ENCODE data around the gene AP1G2. TPM values are rescaled to one million over a fixed set of nuclear protein-coding genes. Genes with fewer than 3 reads are reported as not detected.

Gene AP1G2
- total RNA-seq, 1 experiment from 2014 or later: 69.7 TPM

GRCh38 chr14:23566778-23567185 is 809 bp downstream of the AP1G2 start:
- BruUV-seq (replicated peaks): no TSS peak
- peak; percentile 34 for ATAC-seq
- POLR2A ChIA-PET (ENCODE audit: unreplicated experiment): interaction anchor here (0.5 to 0.6 kb wide), 2 partner anchors 528 to 548 kb away, joined by 3 to 4 read pairs; no protein-coding TSS in a partner anchor
- Histone ChIP-seq H3K27ac (ENCODE audit: low read length) (peak overlapping the region; percentile 45), H2AFZ (ENCODE audit: low read length) (peak overlapping the region; percentile 95), H3K27me3 (ENCODE audit: low read length) (no peaks in the 10 kb centered on the region), H3K9me3 (ENCODE audit: low read length) (no peaks in the 10 kb centered on the region), H3F3A (ENCODE audit: low read length, unreplicated experiment) (no peaks in the 10 kb centered on the region), H3K79me2 (ENCODE audit: low read length) (peaks cover 9% of the 10 kb centered on the region; the same call in 1 of the 2 replicates), H3K36me3 (ENCODE audit: low read depth, low read length) (peaks cover 3% of the 10 kb centered on the region; the same call in 1 of the 2 replicates), H3K4me2 (ENCODE audit: low read length) (peak overlapping the region; percentile 94), H4K20me1 (ENCODE audit: low read length) (no peaks in the 10 kb centered on the region), H3K4me3 (ENCODE audit: low read length) (peak overlapping the region; percentile 81), H3K4me1 (ENCODE audit: insufficient read depth, low read length) (peaks cover 26% of the 10 kb centered on the region), H3K9ac (ENCODE audit: low read length) (peak overlapping the region; percentile 87), H3K9me2 (replicated peaks; ENCODE audit: low read length) (no peaks in the 10 kb centered on the region)
- intact Hi-C loops (cut with micrococcal nuclease): no loop called here
- CTCF ChIA-PET: interaction anchor here (0.5 kb wide), 1 partner anchor 16 kb away, joined by 3 read pairs; no protein-coding TSS in a partner anchor
- no peak for TF ChIP-seq EZH2 (IDR thresholded peaks at IDR 0.05; ENCODE audit: low read length, unreplicated experiment)
- TF ChIP-seq, protein P1, sequence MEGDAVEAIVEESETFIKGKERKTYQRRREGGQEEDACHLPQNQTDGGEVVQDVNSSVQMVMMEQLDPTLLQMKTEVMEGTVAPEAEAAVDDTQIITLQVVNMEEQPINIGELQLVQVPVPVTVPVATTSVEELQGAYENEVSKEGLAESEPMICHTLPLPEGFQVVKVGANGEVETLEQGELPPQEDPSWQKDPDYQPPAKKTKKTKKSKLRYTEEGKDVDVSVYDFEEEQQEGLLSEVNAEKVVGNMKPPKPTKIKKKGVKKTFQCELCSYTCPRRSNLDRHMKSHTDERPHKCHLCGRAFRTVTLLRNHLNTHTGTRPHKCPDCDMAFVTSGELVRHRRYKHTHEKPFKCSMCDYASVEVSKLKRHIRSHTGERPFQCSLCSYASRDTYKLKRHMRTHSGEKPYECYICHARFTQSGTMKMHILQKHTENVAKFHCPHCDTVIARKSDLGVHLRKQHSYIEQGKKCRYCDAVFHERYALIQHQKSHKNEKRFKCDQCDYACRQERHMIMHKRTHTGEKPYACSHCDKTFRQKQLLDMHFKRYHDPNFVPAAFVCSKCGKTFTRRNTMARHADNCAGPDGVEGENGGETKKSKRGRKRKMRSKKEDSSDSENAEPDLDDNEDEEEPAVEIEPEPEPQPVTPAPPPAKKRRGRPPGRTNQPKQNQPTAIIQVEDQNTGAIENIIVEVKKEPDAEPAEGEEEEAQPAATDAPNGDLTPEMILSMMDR (conservative IDR thresholded peaks at IDR 0.05; ENCODE audit: low read depth, low read length): peak; percentile 37; the same call in 1 of the 2 replicates
- peak; percentile 63 for DNase-seq

DNA sequence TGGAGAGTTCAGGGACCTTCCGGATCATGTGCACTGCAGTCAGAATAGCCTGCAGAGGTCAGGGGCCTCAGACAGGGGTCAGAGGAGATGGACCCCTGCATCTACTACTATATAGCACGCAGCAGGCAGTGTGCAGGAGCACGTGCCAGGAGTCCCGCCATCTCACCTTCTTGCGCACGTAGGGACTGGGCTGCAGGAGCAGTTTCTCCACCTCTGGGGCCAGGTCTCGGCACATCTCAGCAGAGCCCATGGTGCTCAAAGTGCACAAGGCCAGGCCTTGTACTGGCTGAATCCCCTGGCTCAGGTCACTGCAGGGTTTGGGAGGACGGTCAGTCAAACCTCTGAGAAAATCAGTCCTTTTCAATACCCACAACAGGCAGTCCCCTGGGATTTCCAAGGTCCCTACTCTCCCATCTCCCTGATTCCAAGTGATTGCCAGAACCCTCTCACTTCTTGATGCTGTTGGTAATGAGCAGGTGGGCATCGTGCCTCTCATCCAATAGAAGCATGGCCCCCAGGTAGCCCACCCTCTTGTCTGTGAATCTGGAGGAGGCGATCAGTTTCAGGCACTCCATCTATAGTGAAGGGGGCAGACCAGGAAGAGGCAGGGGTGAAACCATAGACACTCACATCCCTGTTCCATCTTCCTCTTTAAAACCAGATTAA is 1.3 kb downstream of the AP1G2 start:
- intact Hi-C loops (cut with micrococcal nuclease): no loop called here
- no peaks in the 10 kb centered on the region for H4K20me1 ChIP-seq (ENCODE audit: low read length)
- no TSS peak for BruUV-seq (replicated peaks)
- no peak overlapping the region for H3K27ac ChIP-seq (ENCODE audit: low read length)
- H3K4me3 ChIP-seq (ENCODE audit: low read length): peak overlapping the region; percentile 81
- no peaks in the 10 kb centered on the region for H3K9me3 ChIP-seq (ENCODE audit: low read length)
- no peaks in the 10 kb centered on the region for H3K27me3 ChIP-seq (ENCODE audit: low read length)
- H3F3A ChIP-seq (ENCODE audit: low read length, unreplicated experiment): no peaks in the 10 kb centered on the region
- no peaks in the 10 kb centered on the region for H3K9me2 ChIP-seq (replicated peaks; ENCODE audit: low read length)
- peaks cover 5% of the 10 kb centered on the region; the same call in 1 of the 2 replicates for H3K36me3 ChIP-seq (ENCODE audit: low read depth, low read length)
- peak overlapping the region; percentile 94 for H3K4me2 ChIP-seq (ENCODE audit: low read length)
- no peak overlapping the region for H3K9ac ChIP-seq (ENCODE audit: low read length)
- TF ChIP-seq, protein P1 (conservative IDR thresholded peaks at IDR 0.05; ENCODE audit: low read depth, low read length): no peak
- TF ChIP-seq EZH2 (IDR thresholded peaks at IDR 0.05; ENCODE audit: low read length, unreplicated experiment) (no peak), EZH2phosphoT487 (IDR thresholded peaks at IDR 0.05; ENCODE audit: borderline replicate concordance, low read length) (no peak)
- H3K4me1 ChIP-seq (ENCODE audit: insufficient read depth, low read length): peaks cover 31% of the 10 kb centered on the region
- ATAC-seq: no peak
- CTCF ChIA-PET: interaction anchor here (0.5 kb wide), 1 partner anchor 17 kb away, joined by 3 read pairs; no protein-coding TSS in a partner anchor
- H3K79me2 ChIP-seq (ENCODE audit: low read length): peaks cover 9% of the 10 kb centered on the region; the same call in 1 of the 2 replicates
- H2AFZ ChIP-seq (ENCODE audit: low read length): no peak overlapping the region; the same call in 1 of the 2 replicates
- no peak for DNase-seq
- POLR2A ChIA-PET (ENCODE audit: unreplicated experiment): interaction anchor here (0.5 to 0.6 kb wide), 2 partner anchors 528 to 549 kb away, joined by 3 to 4 read pairs; no protein-coding TSS in a partner anchor

DNA sequence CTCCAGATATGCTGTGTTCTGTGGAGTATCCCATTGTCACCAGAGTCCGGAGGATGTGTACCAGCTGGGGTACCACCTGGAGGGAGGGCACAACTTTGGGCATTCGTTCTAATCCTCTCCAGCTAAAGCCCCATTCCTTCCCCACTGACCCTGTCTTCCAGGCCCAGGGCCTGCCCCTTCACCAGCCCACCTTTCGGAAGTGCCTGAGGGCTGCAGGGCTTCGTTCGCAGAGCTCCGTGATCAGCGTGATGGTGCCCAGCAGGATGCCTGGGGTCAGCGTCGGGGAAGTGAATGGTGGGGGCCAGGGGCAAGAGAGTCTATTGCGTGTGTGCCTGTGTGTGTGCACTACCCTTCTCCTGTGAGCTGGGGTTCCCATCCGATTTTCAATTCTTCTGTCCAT is 2.0 kb downstream of the AP1G2 start:
- H3K4me1 ChIP-seq (ENCODE audit: insufficient read depth, low read length): peaks cover 31% of the 10 kb centered on the region
- H3K9me3 ChIP-seq (ENCODE audit: low read length): no peaks in the 10 kb centered on the region
- peaks cover 9% of the 10 kb centered on the region; the same call in 1 of the 2 replicates for H3K79me2 ChIP-seq (ENCODE audit: low read length)
- intact Hi-C loops (cut with micrococcal nuclease): no loop called here
- H3K9ac ChIP-seq (ENCODE audit: low read length): no peak overlapping the region
- H3K36me3 ChIP-seq (ENCODE audit: low read depth, low read length): peaks cover 5% of the 10 kb centered on the region; the same call in 1 of the 2 replicates
- no peaks in the 10 kb centered on the region for H3K27me3 ChIP-seq (ENCODE audit: low read length)
- TF ChIP-seq EZH2phosphoT487 (IDR thresholded peaks at IDR 0.05; ENCODE audit: borderline replicate concordance, low read length): no peak
- TF ChIP-seq, protein P1 (conservative IDR thresholded peaks at IDR 0.05; ENCODE audit: low read depth, low read length): no peak
- TF ChIP-seq EZH2 (IDR thresholded peaks at IDR 0.05; ENCODE audit: low read length, unreplicated experiment): no peak
- no peaks in the 10 kb centered on the region for H4K20me1 ChIP-seq (ENCODE audit: low read length)
- no peaks in the 10 kb centered on the region for H3F3A ChIP-seq (ENCODE audit: low read length, unreplicated experiment)
- ATAC-seq: no peak
- CTCF ChIA-PET: no interaction called here
- H3K27ac ChIP-seq (ENCODE audit: low read length): no peak overlapping the region
- POLR2A ChIA-PET (ENCODE audit: unreplicated experiment): no interaction called here
- H3K4me3 ChIP-seq (ENCODE audit: low read length): no peak overlapping the region
- no peak overlapping the region for H3K4me2 ChIP-seq (ENCODE audit: low read length)
- no TSS peak for BruUV-seq (replicated peaks)
- H2AFZ ChIP-seq (ENCODE audit: low read length): no peak overlapping the region
- no peaks in the 10 kb centered on the region for H3K9me2 ChIP-seq (replicated peaks; ENCODE audit: low read length)
- no peak for DNase-seq

Measured in PC-3 (cell line).